Left lung (tissue), 10 donors: ENCODE measurements around the gene DDA1. TPM values are rescaled to one million over a fixed set of nuclear protein-coding genes. Genes with fewer than 3 reads are reported as not detected.

Experiments used
- ATAC-seq: fragments of 200-7000 bp; cut with Tn5 transposase; one replicate; pipeline ENCODE4 v1.9.1; 2020; ENCODE audit warnings: moderate library complexity
- DNase-seq, 4 donors: peaks; one replicate each; pipeline ENCODE4 v3.0.0-alpha.2; 2013 to 2020
- H3K27ac ChIP-seq, 2 donors: fragments of 200-600 bp; sonication (generic) in 1 of 2; one replicate each; pipeline versions ENCODE4 v1.5.0 to v1.8.0; 2020 to 2021
- H3K27me3 ChIP-seq, 2 donors: fragments of 200-600 bp; sonication (generic) in 1 of 2; one replicate each; pipeline versions ENCODE4 v1.5.0 to v1.8.0; 2020 to 2021
- H3K36me3 ChIP-seq, 2 donors: fragments of 200-600 bp; sonication (generic) in 1 of 2; one replicate each; pipeline versions ENCODE4 v1.5.0 to v1.8.0; 2020 to 2021
- H3K4me1 ChIP-seq, 2 donors: fragments of 200-600 bp; one replicate each; pipeline ENCODE4 v1.8.0; 2021
- H3K4me3 ChIP-seq, 2 donors: fragments of 200-600 bp; sonication (generic) in 1 of 2; one replicate each; pipeline versions ENCODE4 v1.5.0 to v1.8.0; 2020 to 2021; ENCODE audit warnings: mild to moderate bottlenecking in 1 of 2
- H3K9me3 ChIP-seq, 2 donors: fragments of 200-600 bp; sonication (generic) in 1 of 2; one replicate each; pipeline versions ENCODE4 v1.5.0 to v1.8.0; 2020 to 2021
- intact Hi-C, 2 donors: fragments of 100-400 bp; cut with DNase I; formaldehyde crosslinking; loops; one replicate each; pipeline versions ENCODE4 v1.11.2 to v1.14.2; 2022
- polyA plus RNA-seq, 6 donors: library from polyadenylated mRNA; unstranded; fragments of 120-200 nt; gene quantifications; one replicate each; pipeline ENCODE4 v1.2.1, GENCODE V29; 2013; ENCODE audit not compliant: insufficient read length in 6 of 6
- total RNA-seq, 2 donors: library from RNA; stranded (reverse); fragmentation: NEBNext Ultra II Directional; extraction: Animal tissue kit (Norgen Biotek cat#: 25700); gene quantifications; one replicate each; pipeline ENCODE4 v1.2.1, GENCODE V29; 2021
- TF ChIP-seq, protein P1 (sequence below), 2 donors: fragments of 200-600 bp; sonication (generic) in 1 of 2; IDR thresholded peaks; one replicate each; pipeline versions ENCODE4 v1.5.0 to v1.8.0; 2021; ENCODE audit warnings: antibody characterized with exemption in 2 of 2
- donor health status: DM: no; HTN: yes; CAD: no.
- donor health status: DM: no; HTN: no; CAD: no.

The DDA1 gene
- total and polyA plus RNA-seq, 8 donors: 24.7 to 44.1 (median 33.0) TPM

DNA sequence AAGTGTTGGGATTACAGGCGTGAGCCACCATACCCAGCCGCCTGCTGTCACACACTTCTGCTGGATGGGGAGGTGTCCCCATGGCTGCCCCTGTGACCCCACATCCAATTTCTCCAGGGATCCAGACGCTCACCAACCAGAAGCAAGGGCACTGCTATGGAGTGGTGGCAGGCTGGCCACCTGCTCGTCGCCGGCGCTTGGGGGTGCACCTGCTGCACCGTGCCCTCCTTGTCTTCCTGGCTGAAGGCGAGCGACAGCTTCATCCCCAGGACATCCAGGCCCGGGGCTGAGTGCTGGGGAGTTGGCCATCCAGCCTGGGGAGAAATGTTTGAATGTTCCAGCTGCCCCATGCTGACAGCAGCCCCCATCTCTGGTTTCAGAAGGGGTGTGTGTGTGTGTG lies 23.1 kb upstream of the DDA1 start:
- no peak overlapping the region for H3K4me3 ChIP-seq
- H3K4me1 ChIP-seq: peaks cover 11 to 19% of the 10 kb centered on the region in 2 donors
- intact Hi-C loops: loop anchor here in 1 of 2 donors (10.0 kb wide), 1 partner anchor 81 kb away; no protein-coding TSS in a partner anchor
- H3K9me3 ChIP-seq: no peaks in the 10 kb centered on the region
- H3K27me3 ChIP-seq: peaks cover 0 to 17% of the 10 kb centered on the region in 2 donors
- no peak overlapping the region for H3K27ac ChIP-seq
- ATAC-seq: no peak
- H3K36me3 ChIP-seq: no peaks in the 10 kb centered on the region
- no peak for DNase-seq
- TF ChIP-seq, protein P1, sequence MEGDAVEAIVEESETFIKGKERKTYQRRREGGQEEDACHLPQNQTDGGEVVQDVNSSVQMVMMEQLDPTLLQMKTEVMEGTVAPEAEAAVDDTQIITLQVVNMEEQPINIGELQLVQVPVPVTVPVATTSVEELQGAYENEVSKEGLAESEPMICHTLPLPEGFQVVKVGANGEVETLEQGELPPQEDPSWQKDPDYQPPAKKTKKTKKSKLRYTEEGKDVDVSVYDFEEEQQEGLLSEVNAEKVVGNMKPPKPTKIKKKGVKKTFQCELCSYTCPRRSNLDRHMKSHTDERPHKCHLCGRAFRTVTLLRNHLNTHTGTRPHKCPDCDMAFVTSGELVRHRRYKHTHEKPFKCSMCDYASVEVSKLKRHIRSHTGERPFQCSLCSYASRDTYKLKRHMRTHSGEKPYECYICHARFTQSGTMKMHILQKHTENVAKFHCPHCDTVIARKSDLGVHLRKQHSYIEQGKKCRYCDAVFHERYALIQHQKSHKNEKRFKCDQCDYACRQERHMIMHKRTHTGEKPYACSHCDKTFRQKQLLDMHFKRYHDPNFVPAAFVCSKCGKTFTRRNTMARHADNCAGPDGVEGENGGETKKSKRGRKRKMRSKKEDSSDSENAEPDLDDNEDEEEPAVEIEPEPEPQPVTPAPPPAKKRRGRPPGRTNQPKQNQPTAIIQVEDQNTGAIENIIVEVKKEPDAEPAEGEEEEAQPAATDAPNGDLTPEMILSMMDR (IDR thresholded peaks at IDR 0.05): no peak

DNA sequence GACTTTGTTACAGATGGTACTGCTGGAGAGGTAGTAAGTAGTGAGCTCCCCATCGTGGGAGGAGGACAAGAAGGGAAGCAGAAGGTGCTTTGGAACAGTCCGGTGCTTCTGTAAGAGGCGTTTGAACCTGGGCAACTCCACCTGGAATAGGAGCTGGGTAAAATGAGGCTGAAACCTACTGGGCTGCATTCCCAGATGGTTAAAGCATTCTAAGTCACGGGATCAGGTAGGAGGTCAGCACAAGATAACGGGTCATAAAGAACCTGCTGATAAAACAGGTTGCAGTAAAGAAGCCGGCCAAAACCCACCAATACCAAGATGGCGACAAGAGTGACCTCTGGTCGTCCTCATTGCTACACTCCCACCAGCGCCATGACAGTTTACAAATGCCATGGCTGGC lies 22.6 kb upstream of the DDA1 start:
- Histone ChIP-seq H3K36me3 (no peaks in the 10 kb centered on the region), H3K4me1 (peaks cover 8 to 14% of the 10 kb centered on the region in 2 donors), H3K27me3 (peaks cover 0 to 12% of the 10 kb centered on the region in 2 donors), H3K9me3 (no peaks in the 10 kb centered on the region), H3K27ac (no peak overlapping the region), H3K4me3 (no peak overlapping the region)
- DNase-seq: no peak
- ATAC-seq: no peak
- TF ChIP-seq, protein P1 (IDR thresholded peaks at IDR 0.05): no peak
- intact Hi-C loops: loop anchor here in 1 of 2 donors (10.0 kb wide), 1 partner anchor 82 kb away; no protein-coding TSS in a partner anchor

DNA sequence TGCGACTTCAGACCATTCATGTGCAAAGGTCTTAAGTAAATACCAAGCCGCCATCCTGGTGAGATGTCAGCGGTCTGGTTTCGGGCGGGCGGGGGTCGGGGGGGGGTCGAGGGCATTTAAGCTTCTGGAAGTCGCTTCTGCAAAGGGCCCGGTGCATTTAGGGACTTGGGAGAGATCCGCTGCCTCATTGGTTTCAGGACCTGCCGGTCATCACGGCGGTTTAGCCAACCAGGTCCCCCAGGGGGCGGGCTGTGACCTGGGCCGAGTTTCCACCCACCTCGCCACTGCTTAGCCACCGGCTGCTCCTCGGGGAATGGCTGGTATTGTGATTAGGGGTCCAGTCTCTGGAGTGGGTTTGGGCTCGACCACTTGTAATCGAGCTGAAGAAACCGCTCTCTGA lies 19.9 kb upstream of the DDA1 start:
- ATAC-seq: peak; percentile 38
- intact Hi-C loops: loop anchor here in 1 of 2 donors (10.0 kb wide), 1 partner anchor 85 kb away; no protein-coding TSS in a partner anchor
- H3K27me3 ChIP-seq: no peaks in the 10 kb centered on the region
- TF ChIP-seq, protein P1 (IDR thresholded peaks at IDR 0.05): no peak
- peaks cover 0 to 4% of the 10 kb centered on the region in 2 donors for H3K36me3 ChIP-seq
- peak in 3 of 4 donors; percentile 49 to 85 (median 65) for DNase-seq
- H3K4me3 ChIP-seq: no peak overlapping the region
- H3K27ac ChIP-seq: no peak overlapping the region
- no peaks in the 10 kb centered on the region for H3K9me3 ChIP-seq
- peaks cover 3 to 13% of the 10 kb centered on the region in 2 donors for H3K4me1 ChIP-seq

DNA sequence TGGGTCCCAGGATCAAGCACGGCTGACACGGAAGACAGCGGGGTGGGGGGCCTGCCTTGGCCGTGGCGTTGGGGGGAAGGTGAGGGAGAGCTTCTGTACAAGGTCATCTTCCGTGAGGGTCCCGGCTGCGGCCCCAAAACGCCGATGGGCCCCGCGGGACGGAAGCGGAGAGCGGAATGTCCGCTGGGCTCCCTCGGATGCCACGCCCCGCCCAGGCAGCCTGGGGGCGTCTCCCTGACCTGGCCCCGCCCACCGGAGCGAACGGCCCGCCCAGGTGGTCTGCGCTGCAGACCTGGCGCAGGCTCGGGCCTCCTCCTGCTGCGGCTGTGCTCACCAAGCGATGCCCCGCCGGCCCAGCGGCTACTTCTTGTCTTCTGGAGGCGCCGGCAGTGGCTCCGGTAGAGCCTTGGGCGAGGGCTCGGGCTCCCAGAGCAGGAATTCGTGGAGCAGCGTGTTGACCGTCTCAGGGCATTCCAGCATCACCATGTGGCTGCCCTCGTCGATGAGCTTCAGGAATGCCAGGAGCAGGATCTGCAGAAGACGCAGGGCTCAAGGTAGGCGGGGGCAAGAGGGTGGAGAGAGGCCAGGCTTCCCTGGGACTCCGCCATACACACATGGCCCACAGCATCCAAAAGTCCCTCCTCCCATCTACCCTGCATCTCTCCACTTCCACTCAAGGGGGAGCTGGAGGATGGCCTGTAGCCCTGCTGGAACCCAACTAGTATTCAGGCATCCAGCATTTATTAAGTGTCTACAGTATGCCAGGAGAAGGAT lies 16.9 kb upstream of the DDA1 start:
- Histone ChIP-seq H3K27me3 (no peaks in the 10 kb centered on the region), H3K9me3 (no peaks in the 10 kb centered on the region), H3K36me3 (peaks cover 0 to 7% of the 10 kb centered on the region in 2 donors), H3K4me3 (peak overlapping the region; percentile 49 to 54), H3K4me1 (peaks cover 3 to 23% of the 10 kb centered on the region in 2 donors), H3K27ac (peak overlapping the region in 1 of 2 donors; percentile 43)
- TF ChIP-seq, protein P1 (IDR thresholded peaks at IDR 0.05): peak; percentile 54 to 70
- ATAC-seq (peak; percentile 97), DNase-seq (peak in 3 of 4 donors; percentile 76 to 94 (median 79))
- intact Hi-C loops: loop anchor here in 1 of 2 donors (5.0 kb wide), 1 partner anchor 90 kb away; no protein-coding TSS in a partner anchor

DNA sequence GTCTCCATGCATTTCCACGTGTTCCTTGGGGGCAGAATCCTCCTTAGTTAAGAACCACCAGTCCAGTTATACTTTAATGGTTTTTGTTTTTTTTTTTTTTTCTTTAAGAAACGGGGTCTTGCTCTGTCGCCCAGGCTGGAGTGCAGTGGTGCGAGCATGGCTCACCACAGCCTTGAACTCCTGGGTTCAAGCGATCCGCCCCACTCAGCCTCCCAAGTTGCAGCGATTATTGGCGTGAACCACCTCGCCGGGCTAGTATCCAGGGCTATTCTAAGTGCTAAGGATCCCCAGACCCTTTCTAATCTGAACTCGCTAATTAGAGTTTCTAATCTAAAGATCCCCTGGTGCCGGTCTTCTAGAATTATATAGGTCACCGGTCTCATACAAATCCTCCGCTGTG lies 15.8 kb upstream of the DDA1 start:
- DNase-seq: no peak
- H3K9me3 ChIP-seq: peaks cover 0 to 5% of the 10 kb centered on the region in 2 donors
- intact Hi-C loops: loop anchor here in 1 of 2 donors (5.0 kb wide), 1 partner anchor 89 kb away; no protein-coding TSS in a partner anchor
- H3K36me3 ChIP-seq: peaks cover 0 to 18% of the 10 kb centered on the region in 2 donors
- TF ChIP-seq, protein P1 (IDR thresholded peaks at IDR 0.05): no peak
- ATAC-seq: no peak
- no peak overlapping the region for H3K4me3 ChIP-seq
- H3K27ac ChIP-seq: no peak overlapping the region
- peaks cover 3 to 23% of the 10 kb centered on the region in 2 donors for H3K4me1 ChIP-seq
- H3K27me3 ChIP-seq: no peaks in the 10 kb centered on the region
